GM19397 (cell line): ENCODE results near the gene LMAN2.
"Not testable (repeated sequence)": the region's sequence is repeated elsewhere in the genome, so short reads cannot be mapped to it uniquely, and the experiment has no call there.

Experiments
- ATAC-seq: cut with Tn5 transposase; IDR thresholded peaks from one replicate; pipeline ENCODE4 v1.9.1; 2021; ENCODE audit warnings: mild to moderate bottlenecking, moderate library complexity; ENCODE audit not compliant: unreplicated experiment

The LMAN2 gene

DNA sequence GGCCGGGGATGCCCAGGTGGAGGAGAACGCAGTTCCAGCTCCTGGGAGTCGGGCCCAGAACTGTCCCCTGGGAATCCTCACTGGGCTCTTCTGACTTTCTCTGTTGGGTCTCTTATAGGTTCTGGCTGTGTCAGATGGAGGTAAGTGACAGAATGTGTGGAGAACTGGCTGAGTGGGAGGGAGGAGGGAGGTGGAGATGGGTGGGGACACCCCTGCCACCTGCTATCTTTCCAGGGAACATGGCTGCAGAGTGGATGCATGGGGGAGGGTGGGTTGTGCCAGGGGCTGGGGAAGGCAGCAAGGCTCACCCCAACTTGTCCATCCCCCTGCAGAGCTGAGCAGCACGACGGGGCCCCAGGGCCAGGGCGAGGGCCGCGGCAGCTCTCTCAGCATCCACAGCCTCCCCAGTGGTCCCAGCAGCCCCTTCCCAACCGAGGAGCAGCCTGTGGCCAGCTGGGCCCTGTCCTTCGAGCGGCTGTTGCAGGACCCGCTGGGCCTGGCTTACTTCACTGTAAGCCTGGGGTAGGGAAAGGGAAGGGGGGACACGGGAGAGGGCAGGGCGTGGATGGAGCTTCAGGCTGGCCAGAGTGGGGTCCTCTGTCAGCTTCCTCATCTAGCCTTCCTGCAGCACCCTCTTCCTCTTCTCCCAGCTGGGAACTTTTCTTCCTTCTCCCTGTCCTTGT, 14.5 kb upstream of the LMAN2 start:
- no peak for ATAC-seq

DNA sequence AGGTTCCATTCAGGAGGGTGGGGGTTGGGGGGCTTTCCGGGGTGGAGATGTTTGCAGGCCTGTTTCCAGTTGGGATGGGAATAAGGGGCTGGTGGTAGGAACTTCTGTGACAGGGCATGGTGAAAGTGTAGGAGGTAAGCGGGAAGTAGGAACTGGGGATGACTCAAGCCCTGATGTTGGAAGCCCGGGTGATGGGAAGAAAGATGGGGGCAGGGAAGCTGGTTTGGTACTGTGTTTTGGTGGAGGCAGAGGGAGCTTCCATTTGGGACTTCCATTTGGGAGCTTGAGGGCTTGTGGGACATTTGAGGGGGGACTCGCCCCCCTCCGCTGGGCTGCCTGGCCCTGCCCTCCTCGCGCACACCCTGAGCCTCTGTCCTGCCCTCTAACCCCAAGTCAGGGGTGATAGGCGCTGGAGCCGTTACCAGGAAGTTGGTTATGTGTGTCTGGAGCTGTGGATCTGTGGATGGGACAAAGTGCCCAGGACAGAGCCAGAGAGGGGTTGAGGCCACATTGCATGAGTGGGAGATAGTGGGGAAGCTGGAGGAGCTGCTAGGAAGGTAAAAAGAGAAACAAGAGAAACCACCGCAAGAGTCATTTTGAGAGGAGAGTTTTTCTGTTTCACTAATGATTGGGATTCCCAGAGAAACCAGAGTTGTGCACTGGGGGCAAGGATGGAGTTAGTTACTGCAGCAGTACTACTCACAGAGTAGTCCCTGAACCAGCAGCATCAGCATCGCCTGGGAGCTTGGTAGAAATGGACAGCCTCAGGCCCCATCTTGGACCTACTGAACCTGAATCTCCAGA, 12.9 kb upstream of the LMAN2 start:
- ATAC-seq, result no peak

DNA sequence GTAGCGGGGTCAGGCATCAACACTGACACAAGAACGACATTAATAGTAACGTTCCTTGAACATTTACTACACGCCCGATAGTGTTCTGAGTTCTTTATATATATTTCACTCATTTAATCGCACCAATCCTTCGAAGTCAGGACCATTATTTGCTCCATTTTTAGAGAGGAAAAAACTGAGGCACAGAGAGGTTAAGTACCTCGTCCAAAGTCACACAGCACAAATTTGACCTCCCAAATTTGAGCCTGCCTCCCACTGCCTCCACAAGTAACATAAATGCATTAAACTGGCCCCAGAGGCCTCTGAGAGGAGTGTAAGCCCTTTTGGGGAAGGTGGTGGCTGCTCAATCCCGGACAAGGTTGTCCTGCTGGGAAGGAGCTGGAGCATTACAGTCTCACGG, 12.1 kb upstream of the LMAN2 start:
- ATAC-seq, result no peak

DNA sequence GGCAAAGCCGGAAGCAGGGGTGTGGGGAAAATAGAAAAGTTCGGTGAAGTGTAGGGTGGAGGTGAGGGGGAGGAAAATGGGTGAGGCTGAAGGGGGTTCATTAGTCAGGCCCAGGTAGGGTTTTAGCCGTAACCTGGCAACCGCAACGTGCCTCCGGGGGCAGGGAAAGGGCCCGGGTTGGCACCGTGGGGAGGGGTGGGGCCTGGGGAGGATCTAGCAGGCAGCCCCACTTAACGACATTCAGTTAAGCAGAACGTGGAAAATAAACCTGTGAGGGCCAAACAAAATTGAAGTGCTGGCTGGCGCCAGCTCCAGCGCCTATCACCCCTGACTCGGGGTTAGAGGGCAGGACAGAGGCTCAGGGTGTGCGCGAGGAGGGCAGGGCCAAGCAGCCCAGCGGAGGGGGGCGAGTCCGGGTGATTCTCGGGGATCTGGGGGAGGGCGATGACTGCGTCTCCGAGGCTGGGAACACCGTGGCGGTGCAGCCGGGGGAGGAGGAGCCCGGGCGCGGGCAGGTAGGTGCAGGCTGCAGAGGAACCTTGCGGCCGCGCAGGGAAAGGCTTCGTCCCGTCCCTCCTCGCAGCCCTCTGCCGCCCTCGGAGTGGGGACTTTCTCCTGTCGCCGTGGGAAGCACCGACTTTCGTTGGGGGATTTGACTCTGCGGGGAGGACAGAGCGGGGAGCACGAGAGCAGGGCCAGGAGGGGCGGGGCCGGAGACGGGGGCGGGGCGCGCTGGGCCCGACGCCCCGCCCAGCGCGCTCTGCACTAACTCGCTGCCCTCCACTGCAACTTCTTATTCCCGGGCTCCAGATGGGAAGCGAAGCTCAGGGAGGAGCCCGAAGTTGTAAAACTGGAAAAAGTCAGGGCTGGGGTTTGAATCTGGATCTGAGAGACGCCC, 11.4 kb upstream of the LMAN2 start:
- ATAC-seq, result peak; percentile 33

DNA sequence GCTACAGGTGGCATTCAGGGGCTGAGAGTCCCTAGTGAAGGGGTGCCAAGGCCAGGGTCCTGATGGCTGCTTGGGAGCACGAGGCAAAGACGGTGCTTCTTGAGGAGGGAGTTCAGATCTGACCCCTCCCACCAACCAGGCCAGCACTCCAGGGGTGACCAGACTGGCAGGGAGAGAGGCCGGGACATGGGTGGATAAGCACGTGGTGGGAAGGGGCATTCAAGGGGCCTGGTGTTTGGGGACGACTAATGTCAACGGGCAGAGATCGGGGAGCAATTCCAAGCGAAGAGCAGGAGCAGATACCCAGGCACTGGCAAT, 10.8 kb upstream of the LMAN2 start:
- no peak for ATAC-seq

DNA sequence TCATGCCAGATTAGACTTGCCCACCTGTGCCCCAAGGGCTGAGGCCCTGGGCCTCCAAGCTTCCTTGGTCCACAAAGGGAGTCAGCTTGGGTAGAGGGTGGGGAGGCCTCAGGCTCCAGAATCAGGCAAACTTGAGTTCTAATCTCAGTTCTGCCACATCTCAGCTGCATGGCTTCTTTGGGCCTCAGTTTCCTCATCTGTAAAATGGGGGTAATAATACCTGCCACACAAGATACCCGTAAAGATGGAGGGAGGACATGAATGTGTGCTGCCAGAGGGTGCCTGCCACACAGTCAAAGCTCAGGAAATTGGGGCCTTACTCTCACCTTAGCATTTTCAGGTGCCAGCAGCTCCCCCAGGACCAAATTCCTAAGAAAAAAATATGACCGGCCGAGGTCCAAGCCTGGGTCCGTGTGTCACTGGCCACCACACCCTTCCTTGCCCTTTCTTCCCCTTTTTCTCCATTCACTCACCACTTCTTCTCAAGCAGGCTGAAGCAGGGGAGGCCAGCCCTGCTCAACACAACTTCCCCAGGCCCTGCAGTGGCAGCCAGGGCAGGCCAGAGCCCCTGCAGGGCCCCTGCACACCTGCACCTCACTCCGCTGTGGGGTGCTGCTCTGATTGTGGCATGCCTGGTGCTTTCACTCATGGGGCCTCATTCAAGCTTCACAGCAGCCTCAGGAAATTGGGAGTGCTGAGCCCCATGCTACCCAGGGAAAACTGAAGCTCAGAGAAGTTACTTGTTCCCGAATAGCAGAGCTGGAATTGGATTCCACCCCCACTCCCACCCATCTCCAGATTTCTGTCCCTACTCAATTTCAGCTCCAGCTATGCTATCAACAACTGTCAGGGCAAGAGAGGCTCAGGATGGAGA, 10.2 kb upstream of the LMAN2 start:
- no peak for ATAC-seq

DNA sequence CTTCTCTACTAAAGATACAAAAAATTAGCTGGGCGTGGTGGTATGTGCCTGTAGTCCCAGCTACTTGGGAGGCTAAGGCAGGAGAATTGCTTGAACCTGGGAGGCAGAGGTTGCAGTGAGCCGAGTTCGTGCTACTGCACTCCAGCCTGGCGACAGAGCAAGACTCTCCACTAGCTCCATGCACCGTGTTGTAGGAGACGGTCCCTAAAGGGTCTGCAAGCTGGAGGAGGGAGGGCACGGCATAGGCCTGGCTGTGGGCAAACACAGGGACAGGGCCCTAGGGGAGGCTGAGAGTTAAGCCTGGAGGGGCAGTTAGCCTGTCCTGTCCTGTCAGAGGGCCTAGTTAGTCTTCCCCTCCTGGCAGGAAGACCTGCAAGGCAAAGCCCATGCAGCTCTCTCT, 9.3 kb upstream of the LMAN2 start:
- not testable (repeated sequence) for ATAC-seq

DNA sequence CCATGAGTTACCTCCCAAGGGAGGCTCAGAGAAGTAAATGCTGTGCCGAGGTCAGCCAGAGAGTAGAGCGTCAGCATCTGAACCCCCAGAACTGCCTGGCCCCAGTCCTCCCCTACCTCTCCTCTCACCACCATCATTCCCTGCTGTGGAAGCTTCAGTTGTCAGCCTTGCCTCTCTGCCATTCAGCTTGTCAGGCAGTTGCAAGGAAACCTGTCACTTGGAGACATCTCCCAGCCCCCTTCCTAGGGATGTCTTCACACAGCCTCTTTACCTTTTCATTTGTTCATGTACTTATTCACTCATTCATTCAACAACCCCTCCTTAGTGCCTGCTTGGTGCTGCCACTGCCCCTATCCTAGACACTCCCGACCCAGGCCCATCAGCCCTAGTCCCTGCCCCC, 8.4 kb upstream of the LMAN2 start:
- ATAC-seq, result no peak

DNA sequence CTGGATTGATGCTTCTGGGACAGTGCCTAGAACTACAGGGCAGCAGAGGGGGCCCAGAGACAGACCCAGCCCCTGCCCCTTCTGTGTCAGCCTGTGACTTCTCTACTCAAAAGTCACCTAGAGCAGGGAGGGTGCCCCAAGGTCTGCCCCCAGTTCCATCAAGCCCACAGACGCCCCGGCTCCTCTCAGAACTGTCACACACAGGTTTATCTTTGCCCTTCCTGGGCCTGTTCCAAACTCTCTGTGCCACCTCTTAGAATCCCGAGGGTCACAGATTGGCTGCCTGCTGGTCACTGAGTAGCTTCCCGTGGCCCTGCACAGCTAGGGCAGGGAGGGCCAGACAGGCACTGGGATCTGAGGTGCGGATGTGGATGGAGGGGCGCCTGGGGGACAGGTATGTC, 8.0 kb upstream of the LMAN2 start:
- ATAC-seq, result no peak

DNA sequence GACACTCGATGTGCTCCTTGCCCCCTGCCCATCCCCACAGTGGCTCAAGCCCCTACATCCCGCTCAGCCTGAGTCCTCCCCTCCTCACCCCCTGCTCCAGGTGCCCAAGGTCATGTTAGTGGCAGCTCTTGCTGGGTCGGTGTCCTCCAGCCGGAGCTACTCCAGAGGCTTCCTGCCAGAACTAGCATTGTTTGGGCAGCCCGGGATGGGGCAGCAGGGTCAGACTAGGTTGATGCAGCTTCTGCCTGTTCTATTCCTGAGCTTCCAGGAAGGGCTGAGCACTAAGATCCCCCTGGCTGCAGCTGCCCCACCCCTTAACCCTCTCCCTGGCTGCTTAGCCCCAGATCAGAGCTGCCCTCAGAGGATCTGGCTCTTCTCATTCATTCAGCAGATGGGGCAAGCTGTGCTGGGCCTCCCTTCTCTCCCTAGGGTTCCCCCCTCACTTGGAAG, 6.9 kb upstream of the LMAN2 start:
- ATAC-seq, result no peak

DNA sequence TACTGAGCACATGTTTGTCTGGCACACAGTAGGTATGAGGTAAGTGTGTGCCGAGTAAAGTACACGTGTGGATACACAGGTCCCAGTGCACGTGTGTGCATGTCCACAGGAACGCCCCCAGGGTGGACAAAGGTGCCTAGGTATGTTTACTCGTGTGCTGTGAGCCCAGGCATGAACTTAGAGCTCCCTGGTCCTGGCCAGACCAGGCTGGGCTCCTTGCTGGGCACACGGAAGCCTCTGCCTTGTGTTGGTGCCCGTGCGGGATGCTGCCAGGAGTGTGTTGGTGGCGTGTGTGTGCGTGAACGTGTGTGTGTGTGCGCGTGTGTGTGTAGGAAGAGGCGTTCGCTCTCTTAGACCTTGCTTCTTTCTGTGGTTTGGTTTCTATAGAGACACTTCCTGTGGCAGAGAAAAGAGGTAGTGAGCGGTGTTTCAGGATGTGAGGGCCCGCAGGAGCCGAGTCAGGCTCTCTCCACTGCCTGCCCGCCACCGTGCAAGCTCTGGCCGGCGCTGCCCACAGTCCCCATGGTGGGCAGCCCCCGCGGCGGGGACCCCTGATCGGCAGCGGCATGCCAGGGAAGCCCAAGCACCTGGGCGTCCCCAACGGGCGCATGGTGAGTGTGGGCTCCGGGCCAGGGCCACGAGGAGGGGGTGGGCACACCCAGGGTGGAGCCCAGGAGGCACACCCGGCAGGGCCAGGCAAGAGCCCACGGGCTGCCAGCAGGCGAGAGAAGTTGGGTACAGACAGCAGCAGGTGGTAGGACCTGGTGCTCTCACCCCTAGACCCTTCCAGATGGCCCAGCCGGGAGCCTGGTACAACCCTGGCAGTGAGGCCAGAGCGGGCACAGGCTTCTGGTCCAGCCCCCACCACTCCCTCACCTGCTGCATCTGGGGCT, 6.2 kb upstream of the LMAN2 start, which contains the start of gene RGS14:
Gene RGS14 (plus strand): TSS at position 466 of the 893 bp plus-strand sequence. CDS start 101 bp downstream, at position 567.
- peak; percentile 86 for ATAC-seq

DNA sequence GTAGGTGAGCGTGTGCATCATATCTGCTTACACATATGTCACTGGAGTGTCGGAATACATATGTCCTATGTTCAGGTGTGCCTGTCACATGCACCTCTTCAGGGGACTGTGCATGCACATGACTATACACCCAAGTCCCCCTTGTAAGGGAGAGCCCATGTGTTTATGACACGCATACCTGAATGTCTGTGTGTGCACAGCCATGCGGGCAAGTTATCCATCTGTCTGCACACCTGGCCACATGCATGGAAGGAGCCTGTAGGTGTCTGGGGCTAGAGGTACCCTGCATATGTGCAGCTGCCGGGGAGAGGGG, 5.6 kb upstream of the LMAN2 start:
- ATAC-seq, result no peak

DNA sequence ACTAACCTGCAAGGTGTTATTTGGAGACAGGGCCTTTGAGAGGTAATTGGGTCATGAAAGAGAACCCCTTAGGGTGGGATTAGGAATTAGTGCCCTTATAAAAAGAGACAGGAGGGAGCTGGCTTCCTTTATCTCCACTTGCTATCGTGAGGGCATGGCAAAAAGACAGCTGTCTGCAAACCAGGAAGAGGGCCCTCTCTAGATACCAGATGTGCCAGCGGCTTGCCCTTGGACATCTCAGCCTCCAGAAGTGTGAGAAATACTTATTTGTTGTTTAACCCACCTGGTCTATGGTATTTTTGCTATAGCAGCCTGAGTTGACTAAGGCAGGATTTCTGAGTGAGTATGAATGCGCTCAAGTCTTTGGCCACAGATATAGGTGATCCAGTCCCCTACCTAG, 5.3 kb upstream of the LMAN2 start:
- ATAC-seq, result no peak

DNA sequence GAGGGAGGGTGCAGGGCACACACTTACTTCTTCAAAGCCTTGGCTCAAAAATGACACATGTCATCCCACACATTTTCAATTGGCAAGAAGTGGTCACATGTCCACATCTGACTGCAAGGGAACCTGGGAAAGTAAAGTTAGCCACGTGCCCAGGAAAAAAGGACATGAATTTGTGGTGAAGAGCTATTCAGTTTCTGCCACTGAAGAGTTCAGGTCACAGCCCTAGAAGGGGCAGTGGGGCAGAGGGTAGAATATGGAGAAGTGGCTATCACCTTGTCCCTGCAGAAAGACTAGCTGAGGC, 4.3 kb upstream of the LMAN2 start:
- no peak for ATAC-seq

DNA sequence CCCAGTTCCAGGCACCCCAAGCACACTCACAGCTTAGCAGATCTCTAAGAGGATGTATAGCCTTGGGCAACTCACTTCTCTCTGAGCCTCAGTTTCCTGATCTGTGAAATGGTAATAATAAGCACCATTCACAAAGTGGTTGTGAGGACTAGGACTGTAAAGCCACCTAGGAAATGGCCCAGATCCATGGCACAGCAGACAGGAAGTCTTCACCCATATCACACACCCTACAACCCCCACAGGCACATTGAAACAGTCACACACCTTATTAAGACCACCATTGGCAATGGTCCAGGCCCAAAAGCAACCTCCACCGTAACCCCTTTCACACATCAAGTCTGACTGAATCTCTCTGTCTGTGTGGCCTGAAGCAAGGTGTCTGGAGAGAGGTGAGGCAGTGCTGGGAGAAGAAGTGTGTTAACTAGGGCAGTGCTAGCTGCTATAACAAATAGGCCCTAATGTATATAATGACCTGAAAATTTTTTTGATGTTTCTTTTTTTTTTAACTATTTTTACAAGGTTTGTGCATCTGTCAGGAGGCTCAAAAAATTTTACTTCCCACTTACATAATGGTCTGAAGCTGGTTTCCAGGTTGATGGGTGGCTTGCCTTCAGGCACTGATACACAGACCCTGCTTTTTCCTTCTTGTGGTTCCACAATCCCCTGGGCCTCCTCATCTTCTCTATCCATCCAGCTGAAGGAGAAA, 3.8 kb upstream of the LMAN2 start:
- no peak for ATAC-seq

DNA sequence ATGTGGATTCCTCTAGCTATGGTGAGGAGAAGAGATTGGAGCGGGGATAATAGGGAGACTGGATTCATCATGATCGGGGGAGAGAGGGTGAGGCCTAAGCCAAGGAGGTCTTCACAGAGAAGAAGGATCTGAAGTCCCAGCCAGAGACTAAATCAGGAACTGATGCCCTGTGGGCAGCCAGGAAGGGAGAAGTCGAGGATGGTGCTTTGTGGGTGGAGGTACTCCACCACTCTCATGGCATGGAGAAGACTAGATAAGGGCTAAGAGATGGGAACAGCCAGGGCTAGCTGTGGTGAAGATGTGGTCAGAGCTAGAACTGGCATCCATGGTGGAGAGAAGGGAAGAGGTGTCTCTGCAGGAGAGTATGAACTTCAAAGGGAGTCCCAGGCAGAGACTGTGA, 3.2 kb upstream of the LMAN2 start:
- ATAC-seq, result no peak

DNA sequence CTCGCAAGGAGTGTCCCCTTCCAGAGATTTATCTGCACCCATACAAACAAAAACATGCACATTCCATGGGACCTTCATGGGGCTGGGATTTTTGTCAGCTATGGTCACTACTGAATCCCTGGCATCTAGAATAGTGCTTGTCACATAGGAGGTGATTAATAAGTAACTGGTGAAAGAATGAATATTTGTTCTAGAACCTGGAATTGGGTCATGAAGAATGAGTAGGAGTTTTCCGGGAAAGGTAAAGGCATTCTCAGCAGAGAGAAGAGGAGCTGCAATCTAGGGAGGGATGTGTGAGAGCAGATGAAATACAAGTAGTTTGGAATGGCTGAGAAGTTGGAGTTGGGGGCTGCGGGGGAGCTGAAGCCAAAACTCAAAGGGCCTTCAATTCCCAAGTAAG, 2.8 kb upstream of the LMAN2 start:
- ATAC-seq, result no peak

DNA sequence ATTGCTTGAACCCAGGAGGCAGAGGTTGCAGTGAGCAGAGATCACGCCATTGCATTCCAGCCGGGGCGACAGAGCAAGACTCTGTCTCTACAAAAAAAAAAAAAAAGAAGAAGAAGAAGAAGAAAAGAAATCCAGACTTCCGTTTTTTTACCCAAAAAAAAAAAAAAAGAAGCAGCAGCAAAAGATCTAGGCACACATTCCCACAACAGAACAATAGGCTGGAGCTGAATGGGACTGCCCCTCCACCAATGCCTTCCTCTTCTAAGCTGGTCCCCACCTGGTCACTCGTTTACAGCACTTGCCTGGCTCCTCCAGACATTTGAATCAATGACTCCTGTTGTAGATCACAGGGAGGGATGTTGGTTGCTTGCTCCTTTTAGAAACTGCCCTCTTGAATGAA, 1.6 kb upstream of the LMAN2 start:
- no peak for ATAC-seq

DNA sequence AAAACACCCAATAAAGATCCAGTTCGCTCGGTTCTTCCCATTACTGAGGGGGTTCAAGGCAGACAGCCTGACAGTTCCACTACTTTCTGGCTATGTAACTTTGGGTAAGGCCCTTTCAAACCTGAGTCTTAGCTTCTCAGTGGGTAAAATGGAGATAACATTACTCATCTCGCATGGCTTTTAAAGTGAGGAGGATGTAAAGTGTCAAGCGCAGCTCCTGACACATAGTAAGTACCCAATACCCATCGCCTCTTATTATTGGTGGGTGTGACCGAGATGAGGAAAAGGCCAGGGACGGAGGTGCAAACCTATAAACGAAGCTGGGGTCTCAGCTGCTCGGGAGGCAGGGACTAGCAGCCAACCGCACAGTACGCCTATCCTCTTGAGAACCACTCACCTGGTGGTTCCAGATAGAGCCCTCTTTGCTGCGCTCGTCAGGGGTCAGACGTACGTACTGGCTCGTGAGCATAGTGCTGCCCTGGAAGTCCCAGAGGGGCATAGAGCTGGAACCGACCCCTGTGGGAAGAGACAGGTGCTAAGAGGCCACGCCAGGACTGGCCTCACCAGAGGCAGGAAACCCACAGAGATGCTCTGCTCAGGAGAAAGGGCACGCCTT, 584 bp downstream of the LMAN2 start:
- ATAC-seq, result no peak
